Measurements from ENCODE around the gene SRP14. TPM values are rescaled to one million over a fixed set of nuclear protein-coding genes. Genes with fewer than 3 reads are reported as not detected.

SRP14 gene
- total RNA-seq (2014; rRNA removed; shearing (Covaris generic)) (188 and 250 TPM in 2 replicates), total RNA-seq (2022) (130 TPM in 2 replicates), Bru-seq, nascent RNA (percentile 96 among the genes with signal in this experiment), BruChase-seq, experiment 1, labeled RNA remaining after a 6-hour chase (percentile 98 among the genes with signal in this experiment), BruChase-seq, experiment 2, labeled RNA remaining after a 2-hour chase (percentile 95 among the genes with signal in this experiment)
- long read RNA-seq, transcript SRP14-201 (5 exons, 1,077 nt) = major isoform, 408 of 439 reads
- long read RNA-seq, partial matches to known transcripts = 1 of 439 reads
- long read RNA-seq, other reads (novel, unspliced or antisense) = 27 of 439 reads

- H3K9me2 ChIP-seq (ENCODE audit: insufficient read depth, low read length) = no peaks in the 10 kb centered on the region
- TF ChIP-seq EZH2phosphoT487 (IDR thresholded peaks at IDR 0.05; ENCODE audit: borderline replicate concordance, low read depth, low read length) (no peak), CTCF (conservative IDR thresholded peaks at IDR 0.05; ENCODE audit: low read length) (no peak)
- H4K20me1 ChIP-seq (ENCODE audit: insufficient read depth, low read length) = peaks cover 4% of the 10 kb centered on the region; the same call in 1 of the 2 replicates
- peak within 1 kb of the TSS; percentile 94 for H3K4me3 ChIP-seq (ENCODE audit: low read depth, low read length, poor library complexity, severe bottlenecking)
- H3K79me2 ChIP-seq (ENCODE audit: insufficient read depth, low read depth, low read length) = peaks cover 28% of the 10 kb centered on the region
- H3K4me2 ChIP-seq (ENCODE audit: low read length) = peak within 1 kb of the TSS; percentile 94
- intact Hi-C loops (cut with micrococcal nuclease; ENCODE audit: unreplicated experiment) = loop anchor here (10.0 kb wide), 1 partner anchor 154 kb away; no protein-coding TSS in a partner anchor
- H3K36me3 ChIP-seq (ENCODE audit: insufficient read depth, low read length) = peaks cover 40% of the 10 kb centered on the region
- POLR2A ChIA-PET = interaction anchor here (0.6 to 2.1 kb wide), 11 partner anchors 9 to 525 kb away, joined by 3 to 14 read pairs (median 4); no protein-coding TSS in a partner anchor
- H3K27ac ChIP-seq (ENCODE audit: low read depth, low read length, poor library complexity, severe bottlenecking) = peak within 1 kb of the TSS; percentile 55
- peak; percentile 96 for DNase-seq (ENCODE audit: low spot score)
- H2AFZ ChIP-seq (ENCODE audit: low read length) = peak within 1 kb of the TSS; percentile 85
- H3K4me1 ChIP-seq (ENCODE audit: insufficient read depth, low read length, poor library complexity, severe bottlenecking) = peaks cover 25% of the 10 kb centered on the region
- H3K9me3 ChIP-seq (ENCODE audit: low read length) = no peaks in the 10 kb centered on the region
- no TSS peak for BruUV-seq (replicated peaks)
- CTCF ChIA-PET (ENCODE audit: unreplicated experiment) = interaction anchor here (0.6 to 0.9 kb wide), 2 partner anchors 11 to 67 kb away, joined by 3 to 4 read pairs; no protein-coding TSS in a partner anchor
Measured at GRCh38 chr15:40038638-40039543, at the start of gene SRP14. TSS of gene SRP14 (minus strand) at chr15:40039181. CDS start at chr15:40039116, 65 bp downstream.

GRCh38 chr15:40087991-40088928 is 49.3 kb upstream of the SRP14 start:
- Histone ChIP-seq H3K4me1 (ENCODE audit: insufficient read depth, low read length, poor library complexity, severe bottlenecking) (peaks cover 36% of the 10 kb centered on the region), H3K9me3 (ENCODE audit: low read length) (no peaks in the 10 kb centered on the region), H3K36me3 (ENCODE audit: insufficient read depth, low read length) (no peaks in the 10 kb centered on the region), H2AFZ (ENCODE audit: low read length) (no peak overlapping the region), H4K20me1 (ENCODE audit: insufficient read depth, low read length) (no peaks in the 10 kb centered on the region), H3K9me2 (ENCODE audit: insufficient read depth, low read length) (no peaks in the 10 kb centered on the region), H3K79me2 (ENCODE audit: insufficient read depth, low read depth, low read length) (no peaks in the 10 kb centered on the region), H3K4me3 (ENCODE audit: low read depth, low read length, poor library complexity, severe bottlenecking) (no peak overlapping the region), H3K4me2 (ENCODE audit: low read length) (no peak overlapping the region), H3K27ac (ENCODE audit: low read depth, low read length, poor library complexity, severe bottlenecking) (no peak overlapping the region)
- DNase-seq (ENCODE audit: low spot score) = no peak
- ChIA-PET POLR2A (interaction anchor here (1.7 kb wide), 1 partner anchor 11 kb away, joined by 7 read pairs; no protein-coding TSS in a partner anchor), CTCF (ENCODE audit: unreplicated experiment) (interaction anchor here (0.5 to 0.9 kb wide), 2 partner anchors 9 kb away, joined by 3 read pairs; no protein-coding TSS in a partner anchor)
- no TSS peak for BruUV-seq (replicated peaks)
- intact Hi-C loops (cut with micrococcal nuclease; ENCODE audit: unreplicated experiment) = no loop called here
- TF ChIP-seq CTCF (conservative IDR thresholded peaks at IDR 0.05; ENCODE audit: low read length) (no peak), EZH2phosphoT487 (IDR thresholded peaks at IDR 0.05; ENCODE audit: borderline replicate concordance, low read depth, low read length) (no peak)
